ENCODE results near the gene TMEM63C.

TMEM63C gene, protein sequence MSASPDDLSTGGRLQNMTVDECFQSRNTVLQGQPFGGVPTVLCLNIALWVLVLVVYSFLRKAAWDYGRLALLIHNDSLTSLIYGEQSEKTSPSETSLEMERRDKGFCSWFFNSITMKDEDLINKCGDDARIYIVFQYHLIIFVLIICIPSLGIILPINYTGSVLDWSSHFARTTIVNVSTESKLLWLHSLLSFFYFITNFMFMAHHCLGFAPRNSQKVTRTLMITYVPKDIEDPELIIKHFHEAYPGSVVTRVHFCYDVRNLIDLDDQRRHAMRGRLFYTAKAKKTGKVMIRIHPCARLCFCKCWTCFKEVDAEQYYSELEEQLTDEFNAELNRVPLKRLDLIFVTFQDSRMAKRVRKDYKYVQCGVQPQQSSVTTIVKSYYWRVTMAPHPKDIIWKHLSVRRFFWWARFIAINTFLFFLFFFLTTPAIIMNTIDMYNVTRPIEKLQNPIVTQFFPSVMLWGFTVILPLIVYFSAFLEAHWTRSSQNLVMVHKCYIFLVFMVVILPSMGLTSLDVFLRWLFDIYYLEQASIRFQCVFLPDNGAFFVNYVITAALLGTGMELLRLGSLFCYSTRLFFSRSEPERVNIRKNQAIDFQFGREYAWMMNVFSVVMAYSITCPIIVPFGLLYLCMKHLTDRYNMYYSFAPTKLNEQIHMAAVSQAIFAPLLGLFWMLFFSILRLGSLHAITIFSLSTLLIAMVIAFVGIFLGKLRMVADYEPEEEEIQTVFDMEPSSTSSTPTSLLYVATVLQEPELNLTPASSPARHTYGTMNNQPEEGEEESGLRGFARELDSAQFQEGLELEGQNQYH

DNA sequence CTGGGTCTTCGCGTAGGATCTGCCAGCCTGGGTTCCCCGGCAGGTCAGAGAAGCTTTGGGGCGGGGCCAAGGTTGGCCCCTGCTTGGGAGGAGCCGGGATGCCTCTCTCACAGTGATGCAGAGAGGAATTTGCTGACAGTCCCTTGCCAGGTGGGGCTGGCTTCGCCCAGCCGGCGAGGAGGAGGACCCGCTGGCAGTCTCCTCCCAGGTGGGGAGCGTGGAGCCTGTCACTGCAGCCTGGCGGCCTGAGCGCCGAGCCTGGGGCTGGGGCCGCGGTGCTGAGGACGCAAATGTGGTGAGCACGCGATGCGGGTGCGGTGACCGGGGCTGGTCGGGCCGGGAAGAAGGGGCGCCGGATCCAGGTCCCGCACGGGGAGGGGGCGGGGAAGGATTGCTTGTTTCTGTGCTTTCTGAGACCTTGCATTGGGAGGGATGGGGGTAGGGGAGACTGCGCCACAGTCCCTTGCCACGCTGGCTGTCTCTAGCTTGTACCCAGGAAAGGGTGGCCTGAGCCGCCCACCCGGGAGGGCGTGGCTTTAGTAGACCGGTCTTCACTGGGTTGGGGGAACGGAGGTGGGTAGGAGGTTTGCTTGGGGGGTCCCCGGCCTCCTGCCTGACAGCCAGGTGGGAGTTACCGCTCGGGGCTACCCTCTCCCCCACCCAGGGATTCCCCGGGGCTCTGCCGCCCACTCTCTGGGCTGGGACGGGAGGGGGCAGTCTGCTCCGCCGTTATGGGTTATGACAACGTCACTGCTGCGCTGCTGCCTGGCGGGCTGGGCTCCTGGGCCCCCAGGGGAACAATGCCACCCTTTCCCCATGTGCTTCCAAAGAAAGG lies at the start of gene TMEM63C:
TMEM63C (plus strand) TSS at position 196 of the 835 bp plus-strand sequence. CDS start 37,016 bp downstream, outside the sequence.
- DNase-seq = peak; percentile 99

DNA sequence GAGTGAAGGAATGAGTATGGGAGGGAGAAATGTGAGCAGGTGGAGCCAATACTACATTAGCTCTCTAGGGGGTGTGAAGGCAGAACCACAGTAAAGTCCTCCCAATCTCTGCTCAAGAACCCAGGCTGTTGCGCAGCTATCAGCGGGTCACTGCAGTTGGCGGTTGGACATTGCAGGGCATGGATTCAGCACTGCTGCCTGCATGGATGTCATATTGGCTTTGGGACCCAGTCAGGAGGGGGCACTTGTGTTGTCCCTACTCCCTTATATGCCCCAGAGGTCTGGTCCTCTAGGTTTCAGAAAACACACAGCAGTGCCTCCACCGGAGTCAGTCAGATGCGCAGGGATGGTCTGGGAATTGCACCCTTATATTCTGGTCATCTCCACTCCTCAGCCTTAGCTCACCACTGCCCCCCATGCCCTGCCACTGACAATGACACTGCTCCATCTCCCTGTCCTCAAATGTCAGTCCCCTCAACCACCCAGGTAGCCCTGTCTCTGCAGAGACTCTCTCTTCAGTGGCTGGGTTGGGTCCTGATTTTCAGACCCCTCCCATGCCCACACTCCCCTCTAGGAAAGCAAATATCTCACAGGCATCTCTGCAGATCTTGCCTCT lies 49.6 kb upstream of the TMEM63C start:
- no peak for DNase-seq

DNA sequence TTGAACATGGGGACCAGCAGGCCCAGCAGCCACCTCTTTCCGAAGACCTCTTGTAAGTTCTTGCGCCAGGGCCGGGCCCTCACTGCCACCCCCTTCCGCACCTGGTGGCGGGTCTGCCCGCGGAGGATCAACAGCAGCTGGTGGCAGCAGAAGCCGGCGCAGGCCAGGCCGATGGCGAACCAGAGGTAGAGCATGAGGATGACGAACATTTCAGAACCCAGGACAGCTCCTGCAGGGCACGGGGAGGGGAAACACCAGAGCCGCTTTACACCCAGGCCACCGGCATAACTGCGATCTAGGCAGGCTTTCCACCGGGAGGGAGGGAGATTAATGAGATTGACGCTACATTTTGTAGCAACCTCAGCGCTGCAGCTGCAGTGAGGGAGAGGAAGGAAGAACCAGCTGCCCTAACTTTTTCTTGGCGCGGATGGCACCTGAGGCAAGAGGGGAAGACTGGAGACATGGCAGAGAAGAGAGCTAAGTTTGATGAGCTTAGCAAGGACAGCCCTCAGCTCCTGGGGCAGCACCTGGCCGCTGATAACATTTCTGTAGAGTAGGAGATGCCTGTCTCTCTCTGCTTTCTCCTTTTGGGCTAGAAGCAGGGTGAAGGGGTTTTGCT lies 47.8 kb upstream of the TMEM63C start:
- no peak for DNase-seq

DNA sequence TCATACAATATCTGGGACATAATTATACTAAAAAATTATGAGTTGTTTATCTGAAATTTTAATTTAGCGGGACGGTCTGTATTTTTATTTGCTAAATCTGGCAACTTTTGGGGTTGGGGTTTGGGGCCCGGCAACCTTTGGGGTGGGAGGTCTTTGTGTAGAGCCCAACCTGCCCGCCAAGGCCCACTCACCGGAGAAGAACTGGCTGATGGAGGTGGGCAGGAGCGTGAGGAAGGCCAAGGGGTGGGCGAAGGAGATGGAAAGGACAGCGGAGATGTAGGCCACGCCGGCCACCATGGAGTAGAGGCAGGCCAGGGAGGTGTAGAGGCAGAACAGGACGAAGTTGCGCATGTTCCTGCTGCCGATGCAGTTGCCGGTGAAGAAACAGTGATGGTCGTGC lies 42.6 kb upstream of the TMEM63C start:
- no peak for DNase-seq

DNA sequence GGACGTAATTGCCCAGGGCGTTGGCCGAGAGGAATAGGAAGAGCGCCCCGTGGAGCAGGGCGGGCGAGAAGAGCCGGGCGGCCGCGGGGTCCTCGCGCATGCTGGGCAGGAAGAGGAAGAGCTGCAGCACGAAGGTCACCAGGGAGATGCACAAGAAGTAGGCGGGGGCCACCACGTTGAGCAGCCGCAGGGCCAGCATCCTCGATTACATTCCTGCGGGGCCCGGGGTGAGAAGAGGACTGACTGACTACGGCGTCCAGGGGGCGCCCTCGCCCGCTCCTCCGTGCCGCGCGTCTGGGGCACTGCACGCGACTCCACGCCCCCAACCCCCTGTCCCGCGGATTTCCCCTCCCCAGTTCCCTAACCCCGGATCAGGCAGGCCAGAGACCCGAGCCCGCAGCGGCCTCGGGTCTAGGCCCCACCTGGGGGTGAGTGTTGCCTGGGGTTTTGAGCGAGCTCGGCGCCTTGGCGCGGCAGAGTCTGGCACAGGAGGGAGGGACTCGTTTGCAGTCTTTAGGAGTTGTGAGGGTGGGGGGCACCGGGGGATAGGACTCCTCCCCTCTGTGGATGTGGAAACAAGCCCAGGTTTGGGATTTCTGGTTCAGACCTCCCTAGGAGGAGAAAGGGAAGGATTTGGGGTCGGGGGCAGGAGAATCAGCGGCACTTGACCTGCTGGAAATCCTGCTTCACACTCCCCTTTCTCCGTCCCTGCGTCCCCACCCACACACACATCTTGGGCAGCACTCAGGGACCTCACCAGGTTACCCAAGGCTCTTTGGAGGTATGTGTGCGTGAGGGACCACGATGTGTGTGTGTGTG lies 41.8 kb upstream of the TMEM63C start:
- DNase-seq = peak; percentile 80

DNA sequence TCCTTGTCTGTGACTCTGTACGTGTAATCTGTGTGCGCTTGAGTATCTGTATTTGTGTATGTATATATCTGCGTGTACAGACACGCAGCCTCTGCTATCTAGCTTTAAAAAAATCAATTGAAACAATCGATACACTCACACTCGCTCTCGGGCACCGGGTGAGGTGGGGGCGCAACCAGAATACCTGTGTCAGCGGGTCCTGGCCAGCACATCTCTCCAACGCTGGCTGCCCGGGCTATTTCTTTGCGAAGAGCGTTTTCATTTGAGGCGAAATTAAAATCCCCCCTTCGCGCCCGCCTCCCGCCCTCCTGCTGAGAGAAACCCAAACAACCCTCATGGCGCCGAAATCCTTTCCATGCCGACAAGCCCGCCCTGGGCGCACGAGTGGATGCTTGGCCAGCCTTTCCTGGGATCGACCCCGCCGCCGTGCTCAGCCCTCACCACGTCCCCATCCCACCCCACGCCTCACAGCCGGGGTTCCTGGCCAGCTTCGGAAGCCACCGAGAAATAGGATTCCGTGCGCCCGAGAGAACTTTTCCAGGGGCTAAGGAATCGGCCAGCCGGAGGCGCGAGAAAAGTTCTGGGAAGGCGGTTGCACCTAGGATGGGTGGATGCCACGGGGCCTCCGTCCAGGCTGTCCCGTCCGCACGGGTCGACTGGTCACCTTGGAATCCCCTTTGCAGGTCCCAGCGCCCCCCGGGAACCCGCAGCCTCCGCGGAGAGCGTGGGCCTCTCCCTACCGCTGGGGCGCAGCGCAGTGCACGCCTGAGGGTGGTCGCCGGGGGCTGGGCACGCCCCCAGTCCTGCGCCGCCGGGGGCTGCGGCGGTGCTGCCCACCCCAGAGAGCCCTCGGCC lies 41.0 kb upstream of the TMEM63C start:
- DNase-seq = peak; percentile 80

DNA sequence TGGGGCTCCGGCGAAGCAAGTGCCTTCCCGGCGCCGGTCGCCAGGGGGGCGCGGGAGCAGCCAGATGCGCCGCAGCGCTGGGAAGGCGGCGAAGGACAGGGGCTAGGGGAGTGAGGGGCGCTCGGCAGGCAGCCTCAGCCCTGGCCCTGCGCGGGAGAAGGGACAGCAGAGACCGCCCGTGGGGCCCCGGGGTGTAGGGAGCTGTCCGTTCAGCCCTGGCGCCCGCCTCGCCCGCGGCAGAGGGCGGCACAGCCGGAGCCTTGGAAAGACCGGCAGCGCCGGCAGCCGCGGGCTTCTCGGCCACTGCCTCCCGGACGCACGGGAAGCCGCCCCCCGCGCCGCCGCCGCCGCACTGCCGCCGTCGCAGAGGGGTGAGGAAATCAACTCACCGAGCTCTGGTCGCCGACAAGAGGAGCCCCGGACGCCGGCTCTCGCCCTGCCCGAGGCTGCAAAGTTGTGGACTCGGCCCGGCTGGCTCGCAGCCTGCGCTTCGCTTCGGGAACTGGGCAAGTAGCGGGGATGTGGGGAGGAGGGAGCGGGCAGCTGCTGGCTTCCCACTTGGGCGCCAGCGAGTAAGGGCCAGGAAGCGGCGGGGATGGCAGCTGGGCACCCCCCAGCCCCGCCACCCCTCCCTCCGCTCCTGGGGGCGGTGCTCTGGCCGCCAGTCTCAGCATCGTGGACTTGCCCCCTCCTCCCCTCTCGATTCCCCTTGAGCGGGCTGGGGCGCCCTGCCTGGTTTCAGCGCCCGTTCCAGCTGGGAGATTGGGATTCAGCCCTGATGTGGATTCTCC lies 40.2 kb upstream of the TMEM63C start, which contains the start of gene ZDHHC22:
ZDHHC22 (minus strand) TSS at position 578 of the 791 bp plus-strand sequence. CDS start 2,053 bp downstream, outside the sequence.
- peak; percentile 89 for DNase-seq

DNA sequence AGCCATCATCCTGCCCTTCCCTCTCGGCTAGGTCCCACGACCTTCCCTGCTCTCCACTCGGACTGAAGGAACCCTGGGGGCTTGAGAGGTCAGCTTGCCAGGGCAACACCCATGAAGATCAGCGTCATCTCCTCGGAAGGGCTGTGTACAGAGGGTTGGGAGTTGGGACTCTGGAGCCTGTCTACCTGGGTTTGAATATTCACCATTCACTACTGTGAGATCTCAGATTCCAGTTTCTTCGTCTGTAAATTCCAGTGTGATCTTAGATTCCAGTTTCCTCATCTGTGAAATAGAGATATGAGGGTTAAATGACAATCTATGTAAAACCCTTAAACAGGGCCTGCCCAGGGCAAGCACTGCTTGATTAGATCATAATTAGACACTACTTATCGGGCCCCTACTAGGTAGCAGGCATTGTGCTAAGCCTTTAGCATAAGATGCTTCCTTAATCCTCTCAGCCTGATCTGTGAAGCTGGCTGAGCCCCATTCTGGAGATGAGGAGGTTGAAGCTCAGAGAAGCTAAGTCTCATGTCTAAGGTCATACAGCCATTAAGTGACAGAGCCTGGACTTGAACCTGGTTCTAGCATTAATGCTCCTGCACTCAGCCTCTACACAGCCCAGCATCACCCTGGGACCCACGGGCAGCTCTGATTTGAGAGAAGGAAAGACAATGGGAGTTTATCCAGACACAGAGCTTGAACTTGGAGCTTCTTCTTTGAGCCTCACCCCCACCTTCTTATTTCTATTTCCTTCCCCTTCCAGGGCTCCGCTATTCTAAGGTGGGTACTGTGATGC lies 39.4 kb upstream of the TMEM63C start:
- peak; percentile 84 for DNase-seq

DNA sequence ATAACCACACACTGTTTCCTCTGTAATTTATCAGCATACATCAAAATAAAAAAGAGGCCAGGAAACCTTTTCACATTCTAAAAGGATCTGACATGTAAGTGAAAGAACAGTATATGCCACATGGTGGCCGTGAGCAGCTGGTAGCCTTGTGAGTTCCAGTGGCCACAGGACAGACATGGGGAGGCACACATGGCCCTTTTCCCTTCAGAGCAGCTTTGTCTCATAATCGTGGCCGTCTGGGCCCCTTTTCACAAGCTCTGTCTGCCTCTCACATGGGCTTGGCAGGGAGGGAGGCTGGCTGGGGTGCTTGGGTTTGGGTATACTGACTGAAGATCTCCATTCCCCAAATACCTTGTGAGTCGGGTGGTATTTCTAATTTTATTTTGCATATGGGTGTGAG lies 38.5 kb upstream of the TMEM63C start:
- no peak for DNase-seq

DNA sequence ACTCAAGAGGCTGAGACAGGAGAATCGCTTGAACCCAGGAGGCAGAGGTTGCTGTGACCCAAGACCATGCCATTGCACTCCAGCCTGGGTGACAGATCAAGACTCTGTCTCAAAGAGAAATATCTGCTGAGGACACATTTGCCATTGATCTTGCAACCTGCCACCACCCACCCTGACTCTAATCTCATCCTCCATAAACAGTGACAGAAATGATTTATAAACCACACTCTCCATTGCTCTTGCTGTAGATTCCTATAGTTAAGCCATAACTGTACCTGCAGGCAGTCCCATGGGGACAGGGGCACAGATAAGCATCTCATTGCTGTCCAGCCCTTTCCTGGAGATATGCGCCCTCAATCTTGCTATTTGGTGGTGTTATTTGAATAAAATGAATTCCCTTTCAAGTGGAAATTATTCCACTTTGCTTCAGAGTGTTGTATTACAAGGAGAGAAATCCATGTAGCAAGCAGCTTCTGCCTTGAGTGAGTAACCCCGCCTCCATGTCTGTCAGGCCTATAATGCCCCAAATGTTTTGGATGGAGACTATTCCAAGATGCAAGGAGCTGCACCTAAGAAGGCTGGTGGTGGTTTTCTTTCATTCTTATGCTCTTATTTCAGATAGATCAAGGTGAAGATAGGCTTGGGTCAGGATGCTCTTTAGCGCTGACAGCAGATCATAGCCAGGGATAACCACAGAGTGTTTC lies 37.0 kb upstream of the TMEM63C start:
- DNase-seq = peak; percentile 82

DNA sequence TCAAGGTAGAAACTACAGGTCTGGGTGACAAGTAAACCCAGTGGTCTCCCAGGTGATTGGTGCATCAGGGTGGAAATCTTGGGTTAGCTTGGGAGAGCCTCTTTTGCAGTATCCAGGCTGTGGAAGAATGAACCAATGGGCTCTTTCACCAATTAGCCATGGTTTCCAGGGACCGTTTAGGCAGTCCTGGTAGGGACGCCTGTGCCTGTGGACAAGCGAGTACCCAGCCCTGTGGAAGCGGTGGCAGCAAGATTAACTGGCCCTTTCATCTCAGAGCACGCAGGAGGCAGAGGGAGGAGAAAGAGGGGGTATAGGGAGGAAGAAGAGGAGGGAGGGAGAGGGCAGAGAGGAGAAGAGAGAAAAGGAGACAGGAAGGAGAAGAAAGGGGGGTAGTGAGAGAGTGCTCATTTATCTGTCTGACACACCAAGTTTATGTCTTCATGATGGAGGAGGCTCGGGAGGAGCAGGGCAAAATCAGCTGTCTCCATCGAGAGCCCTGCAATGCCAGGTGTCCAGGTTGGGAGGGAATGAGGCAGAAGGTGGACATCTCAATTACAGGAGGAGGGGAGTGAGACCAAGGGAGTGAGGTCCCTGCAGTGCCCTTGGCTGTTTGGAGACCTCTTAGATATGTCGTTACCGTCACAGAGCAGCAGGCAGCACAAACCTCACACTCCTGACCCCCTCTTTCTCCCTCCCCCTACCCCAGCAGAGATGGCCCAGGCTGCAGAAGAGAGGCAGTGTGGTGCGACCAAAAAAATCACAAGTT lies 35.4 kb upstream of the TMEM63C start:
- no peak for DNase-seq

DNA sequence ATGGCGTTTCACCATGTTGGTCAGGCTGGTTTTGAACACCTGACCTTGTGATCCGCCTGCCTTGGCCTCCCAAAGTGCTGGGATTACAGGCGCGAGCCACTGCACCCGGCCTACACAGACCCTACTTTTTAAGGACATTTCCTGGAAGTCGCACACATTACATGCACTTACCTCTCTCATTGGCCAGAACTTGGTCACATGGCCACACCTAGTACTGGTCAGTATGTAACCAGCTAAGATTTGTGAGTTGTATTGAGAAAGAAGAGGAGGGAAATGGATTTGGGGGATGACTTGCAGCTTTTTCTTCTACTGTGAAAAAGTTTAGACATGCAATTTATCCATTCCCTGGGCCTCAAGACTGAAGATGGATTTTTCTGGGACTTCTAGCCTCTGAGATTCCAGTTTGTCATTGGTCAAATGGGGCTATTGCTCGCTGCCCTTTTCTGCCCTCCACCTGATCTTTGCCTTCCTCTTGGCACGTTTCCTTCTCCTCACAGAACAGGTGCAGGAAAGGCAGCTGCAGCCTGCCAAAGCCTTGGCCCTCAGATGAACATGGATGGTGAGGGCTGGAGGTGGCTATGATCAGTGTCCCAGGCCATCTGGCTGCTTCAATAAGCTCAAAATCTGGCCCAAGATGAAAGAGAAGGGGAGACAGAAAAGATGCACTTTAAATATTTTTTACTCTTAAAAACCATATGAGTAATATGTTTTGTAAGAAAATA lies 32.9 kb upstream of the TMEM63C start:
- peak; percentile 59 for DNase-seq

DNA sequence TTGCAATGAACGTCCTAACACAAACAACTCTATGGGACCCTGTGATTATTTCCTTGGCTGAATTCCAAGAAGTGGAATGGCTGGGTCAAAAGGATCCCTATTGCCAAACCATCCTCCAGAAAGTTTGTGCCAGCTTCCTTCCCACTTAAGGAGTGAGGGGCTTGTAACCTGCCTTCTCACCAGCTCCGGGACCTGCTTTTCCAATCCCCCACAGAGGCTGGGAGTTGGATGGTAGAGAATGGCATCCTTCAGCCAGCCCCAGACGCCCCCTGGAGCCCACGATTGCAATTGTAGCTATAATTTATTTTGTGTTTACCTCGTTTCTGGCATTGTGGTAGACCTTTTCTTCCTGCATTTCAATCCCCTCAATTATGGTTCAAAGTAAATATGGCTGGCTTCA lies 30.4 kb upstream of the TMEM63C start:
- peak; percentile 75 for DNase-seq

DNA sequence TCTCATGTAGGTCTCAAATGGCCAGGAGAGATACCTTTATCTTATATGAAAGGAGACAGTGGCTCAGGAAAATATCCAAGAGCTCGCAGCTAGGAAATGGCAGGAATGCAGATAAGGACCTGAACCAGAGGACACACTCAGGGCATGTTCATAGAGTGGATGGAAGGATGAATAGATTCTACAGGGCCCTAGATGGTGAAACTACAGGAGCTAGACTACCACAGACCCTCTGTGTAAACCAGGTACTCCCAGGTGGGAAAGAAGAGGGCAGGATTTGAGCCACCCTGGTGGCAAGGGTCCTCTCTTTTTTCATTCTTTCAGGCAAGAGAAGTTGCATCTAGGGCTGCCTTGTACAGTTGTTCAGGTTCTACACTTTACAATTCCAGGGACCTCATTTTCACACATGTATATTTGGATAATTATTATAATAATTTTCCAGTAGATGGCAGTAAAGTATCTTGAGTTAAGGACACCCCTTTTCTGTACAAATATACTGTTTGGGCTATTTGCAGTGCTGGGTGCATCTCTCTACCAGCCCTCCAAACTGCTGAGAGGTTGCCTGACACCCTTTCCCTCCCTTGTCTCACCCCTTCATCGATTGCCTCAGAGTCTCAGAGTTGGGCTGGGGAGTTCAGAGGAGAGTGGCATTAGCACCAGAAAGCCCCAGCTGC lies 29.5 kb upstream of the TMEM63C start:
- peak; percentile 91 for DNase-seq

DNA sequence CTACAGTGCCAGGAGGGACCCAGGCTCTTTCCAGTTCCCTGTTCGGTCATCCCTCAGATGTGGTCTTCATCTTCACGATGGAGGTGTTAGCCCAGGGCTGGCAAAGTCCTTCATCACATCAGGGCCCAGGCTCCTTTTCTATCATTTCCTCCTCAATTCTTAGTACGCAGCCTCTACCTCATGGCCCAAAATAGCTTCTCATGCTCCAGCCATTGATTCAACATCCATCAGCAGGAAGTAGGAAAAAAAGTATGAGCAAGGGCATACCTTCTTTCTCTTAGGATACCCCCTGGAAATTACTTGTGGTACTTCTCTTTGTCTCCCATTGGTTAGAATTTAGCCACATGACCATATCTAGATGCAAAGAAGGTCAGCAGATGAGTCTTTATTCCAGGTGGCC lies 27.8 kb upstream of the TMEM63C start:
- DNase-seq = no peak

DNA sequence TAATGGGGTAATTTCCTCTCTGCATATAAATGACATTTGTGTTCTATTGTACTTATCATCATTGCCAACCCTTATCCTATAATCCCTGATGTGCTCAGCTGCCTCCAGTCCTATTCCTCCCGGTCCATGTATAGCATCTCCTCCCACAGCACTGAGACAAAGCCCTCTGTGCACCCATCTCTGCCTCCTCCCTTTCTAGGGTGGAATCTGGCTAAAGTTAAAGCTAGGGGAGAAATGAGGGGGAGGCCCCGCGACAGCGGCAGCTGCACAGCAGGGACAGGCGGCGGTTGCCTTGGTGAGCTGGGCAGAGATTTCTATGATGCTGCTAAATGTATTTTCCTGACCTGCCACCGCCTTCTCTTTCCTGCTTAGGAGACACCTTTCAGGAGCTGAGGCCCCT lies 27.2 kb upstream of the TMEM63C start:
- no peak for DNase-seq

Measured in DMS79 treated with DMSO at 0.1 percent for 48 hours (cell line).